A204.1 (cell line): ENCODE data around the gene VIPR2.
"Not testable (repeated sequence)": the region's sequence is repeated elsewhere in the genome, so short reads cannot be mapped to it uniquely, and the experiment has no call there.

ENCODE experiments used
- FAIRE-seq: peaks from 2 replicates; lab custom pipeline; 2012; peaks lifted over from hg19 to GRCh38; lab: Jason Lieb, UNC

Gene VIPR2

DNA sequence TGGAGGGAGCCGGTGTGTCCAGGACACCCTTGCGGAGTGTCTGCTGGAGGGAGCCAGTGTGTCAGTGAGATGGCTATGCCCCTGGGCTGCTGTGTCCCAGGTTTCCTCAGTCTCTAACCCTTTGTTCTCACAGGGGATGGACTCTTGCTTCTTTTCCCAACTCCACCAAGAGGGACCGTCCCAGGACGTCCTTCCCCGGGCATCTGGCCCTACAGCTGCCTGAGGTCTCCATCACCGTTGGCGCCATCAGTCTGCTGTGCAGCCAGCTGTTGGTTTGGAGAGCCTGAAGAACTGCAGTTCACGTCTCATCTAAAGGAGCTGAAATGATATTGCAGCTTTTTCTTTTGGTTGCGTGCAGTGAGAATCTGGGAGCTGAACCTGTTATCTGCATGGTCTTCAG, 136.2 kb downstream of the VIPR2 start:
- no peak for FAIRE-seq

DNA sequence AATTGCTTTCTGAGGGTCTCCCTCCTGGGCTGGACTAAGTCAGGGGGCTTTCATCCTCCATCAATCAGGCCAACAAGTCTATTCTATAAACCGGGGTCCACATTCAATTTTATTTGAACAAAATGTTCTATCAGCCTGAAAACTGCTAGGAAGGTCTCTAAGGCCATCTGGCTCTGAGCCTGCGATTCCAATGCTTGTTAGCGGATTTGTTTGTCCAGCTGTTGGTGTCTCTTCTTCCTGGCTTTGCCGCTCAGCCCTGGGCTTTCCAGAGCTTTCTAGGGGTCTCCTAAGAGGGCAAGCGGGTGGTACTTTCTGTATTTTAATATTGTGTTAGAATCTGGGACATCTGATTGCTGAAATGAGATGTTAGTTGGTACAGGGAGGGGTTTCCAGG, 136.7 kb downstream of the VIPR2 start:
- FAIRE-seq, result no peak

DNA sequence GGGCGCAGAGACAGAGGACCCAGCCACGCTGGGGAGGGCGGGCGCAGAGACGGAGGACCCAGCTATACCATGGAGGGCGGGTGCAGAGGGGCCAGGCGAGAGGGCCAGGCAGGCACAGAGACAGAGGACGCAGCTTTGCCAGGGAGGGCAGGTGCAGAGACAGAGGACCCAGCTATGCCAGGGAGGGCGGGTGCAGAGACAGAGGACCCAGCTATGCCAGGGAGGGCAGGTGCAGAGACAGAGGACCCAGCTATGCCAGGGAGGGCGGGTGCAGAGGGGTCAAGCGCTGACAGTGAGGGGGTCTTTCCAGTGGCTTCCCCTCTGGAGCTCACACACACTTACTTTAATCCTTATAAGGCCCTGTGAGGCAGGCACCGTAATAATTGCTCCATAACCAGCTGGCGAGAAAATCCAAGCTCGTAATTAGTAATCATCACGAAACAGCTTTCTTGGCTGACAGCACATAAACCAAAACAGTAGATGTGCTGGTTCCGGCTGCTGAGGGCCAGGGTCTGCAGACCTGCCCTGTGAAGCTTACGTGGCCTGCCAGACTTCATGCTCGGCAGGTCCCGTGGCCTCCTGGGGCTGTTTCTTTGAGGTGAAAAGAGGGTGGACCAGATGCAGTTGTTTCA, 137.2 kb downstream of the VIPR2 start:
- no peak for FAIRE-seq

DNA sequence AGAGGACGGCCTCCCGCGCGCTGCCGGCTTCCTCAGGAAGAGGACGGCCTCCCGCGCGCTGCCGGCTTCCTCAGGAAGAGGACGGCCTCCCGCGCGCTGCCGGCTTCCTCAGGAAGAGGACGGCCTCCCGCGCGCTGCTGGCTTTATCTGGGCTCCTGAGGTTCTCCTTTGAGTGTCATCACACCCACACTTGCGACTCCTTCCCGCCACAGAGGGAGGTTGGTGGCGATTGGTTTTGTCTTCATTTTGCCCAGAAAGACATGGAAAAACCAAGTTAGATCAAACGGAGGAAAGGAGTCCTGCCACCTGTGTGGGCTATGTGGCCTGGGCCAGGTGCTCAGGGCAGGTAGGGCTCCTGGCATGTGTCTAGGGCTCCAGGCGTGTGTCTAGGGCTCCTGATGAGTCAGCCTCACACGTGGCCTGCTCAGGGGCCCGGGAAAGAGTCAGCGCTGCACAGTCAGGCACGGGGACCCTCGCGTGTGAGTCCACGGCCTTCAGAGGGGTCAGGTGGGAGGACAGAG, 138.0 kb downstream of the VIPR2 start:
- FAIRE-seq, result no peak

DNA sequence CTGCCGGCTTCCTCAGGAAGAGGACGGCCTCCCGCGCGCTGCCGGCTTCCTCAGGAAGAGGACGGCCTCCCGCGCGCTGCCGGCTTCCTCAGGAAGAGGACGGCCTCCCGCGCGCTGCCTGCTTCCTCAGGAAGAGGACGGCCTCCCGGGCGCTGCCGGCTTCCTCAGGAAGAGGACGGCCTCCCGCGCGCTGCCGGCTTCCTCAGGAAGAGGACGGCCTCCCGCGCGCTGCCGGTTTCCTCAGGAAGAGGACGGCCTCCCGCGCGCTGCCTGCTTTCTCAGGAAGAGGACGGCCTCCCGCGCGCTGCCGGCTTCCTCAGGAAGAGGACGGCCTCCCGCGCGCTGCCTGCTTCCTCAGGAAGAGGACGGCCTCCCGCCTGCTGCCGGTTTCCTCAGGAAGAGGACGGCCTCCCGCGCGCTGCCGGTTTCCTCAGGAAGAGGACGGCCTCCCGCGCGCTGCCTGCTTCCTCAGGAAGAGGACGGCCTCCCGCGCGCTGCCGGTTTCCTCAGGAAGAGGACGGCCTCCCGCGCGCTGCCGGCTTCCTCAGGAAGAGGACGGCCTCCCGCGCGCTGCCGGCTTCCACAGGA, 138.6 kb downstream of the VIPR2 start:
- FAIRE-seq, result not testable (repeated sequence)

DNA sequence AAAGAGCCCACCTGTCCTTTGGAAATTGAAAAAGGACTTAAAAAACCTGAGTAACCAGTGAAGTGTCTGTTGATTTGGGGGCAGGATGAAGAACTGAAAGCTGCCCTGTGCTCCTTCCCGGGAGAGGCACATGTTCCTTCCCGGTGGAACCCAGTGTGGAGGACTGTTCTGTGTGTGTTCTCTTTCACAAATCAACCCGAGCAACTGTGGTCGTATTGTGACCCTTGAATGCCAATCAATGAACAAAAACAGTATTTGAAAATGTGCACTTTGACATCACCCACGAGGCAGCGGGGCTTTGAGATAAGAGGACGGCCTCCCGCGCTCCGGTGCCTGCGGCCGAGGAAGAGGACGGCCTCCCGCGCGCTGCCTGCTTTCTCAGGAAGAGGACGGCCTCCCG, 139.0 kb downstream of the VIPR2 start:
- FAIRE-seq, result no peak

DNA sequence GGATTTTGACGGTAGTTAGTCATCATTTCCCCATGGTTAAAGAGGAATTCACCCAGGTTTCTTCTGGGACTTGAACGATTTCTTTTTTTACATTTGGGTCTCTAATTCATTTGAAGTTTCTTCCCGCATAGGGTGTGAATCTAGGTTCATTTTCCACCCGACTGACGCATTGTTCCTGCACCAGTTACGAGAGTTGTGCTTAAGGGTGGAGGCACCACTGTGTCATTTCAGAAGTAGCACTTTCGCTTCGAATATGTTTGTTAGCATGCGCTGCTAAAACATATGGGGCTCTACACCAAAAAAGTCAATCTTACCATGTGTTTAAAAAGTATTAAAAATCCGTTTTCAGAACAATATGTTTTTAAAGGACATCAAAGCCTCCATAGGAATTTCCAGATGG, 140.3 kb downstream of the VIPR2 start:
- no peak for FAIRE-seq

DNA sequence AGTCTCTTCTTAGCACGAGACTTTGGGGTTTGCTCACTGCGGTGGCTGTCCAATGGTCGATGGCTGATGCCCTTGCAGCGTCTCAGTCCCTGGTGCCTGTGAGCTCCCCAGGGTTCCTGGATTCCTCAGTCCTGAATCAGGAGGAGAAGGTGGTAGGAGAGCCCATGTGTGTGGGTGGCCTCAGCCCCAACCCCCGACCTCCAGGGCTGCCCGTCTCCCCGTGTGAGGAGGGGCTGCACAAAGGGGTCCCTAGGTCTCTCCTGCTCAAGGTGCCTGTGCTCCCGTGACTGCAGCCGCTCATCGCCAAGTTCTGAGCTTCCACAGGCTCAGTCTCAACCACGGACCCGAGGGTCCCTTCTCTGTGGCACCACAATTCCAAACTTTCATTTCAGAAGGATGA, 142.9 kb downstream of the VIPR2 start:
- FAIRE-seq, result no peak

DNA sequence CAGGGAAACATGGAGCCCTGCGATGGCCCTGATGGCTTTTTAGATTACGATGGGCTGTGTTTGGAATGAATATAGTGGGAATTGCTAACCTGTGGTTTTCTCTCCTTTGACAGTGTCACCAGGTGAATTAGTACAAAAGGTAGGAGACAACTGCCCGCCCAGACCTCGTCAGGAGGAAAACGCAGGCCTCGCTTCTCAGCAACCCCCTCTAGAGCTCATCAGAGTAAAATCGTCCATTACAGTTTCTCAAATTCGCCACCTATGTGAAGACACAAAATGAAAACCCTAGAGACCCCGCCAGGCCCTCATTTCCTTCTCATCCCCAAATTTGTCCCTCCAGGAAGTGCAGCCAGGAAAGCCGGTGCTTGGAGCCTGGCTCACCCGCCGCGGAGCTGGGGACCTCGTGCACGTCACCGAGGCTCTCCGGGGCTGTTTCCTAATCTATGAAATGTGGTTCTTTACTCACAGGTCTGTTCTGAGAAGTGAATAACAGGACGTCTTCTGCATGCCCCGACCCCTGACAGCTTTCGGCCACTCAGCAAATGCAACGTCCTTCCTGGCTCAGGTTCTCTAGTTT, 143.7 kb downstream of the VIPR2 start:
- no peak for FAIRE-seq

DNA sequence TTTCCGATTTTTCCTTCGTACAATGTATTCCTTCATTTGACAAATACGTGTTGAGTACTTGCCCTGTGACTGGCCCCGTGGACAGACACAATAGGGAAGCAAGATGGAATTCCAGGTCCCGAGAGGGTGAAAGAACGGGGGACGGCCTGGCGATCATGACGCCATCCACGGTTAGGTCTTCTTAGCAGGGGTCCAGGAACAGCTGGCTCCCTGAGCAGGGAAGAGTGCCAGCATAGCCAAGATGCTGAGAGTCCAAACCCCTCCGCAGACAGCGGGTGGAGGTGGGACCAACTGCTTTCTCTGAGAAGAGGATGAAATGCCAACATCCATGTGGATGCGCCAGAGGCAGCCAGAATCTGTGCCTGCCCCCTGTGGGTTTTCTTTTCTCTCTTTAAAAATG, 144.6 kb downstream of the VIPR2 start:
- FAIRE-seq, result no peak

DNA sequence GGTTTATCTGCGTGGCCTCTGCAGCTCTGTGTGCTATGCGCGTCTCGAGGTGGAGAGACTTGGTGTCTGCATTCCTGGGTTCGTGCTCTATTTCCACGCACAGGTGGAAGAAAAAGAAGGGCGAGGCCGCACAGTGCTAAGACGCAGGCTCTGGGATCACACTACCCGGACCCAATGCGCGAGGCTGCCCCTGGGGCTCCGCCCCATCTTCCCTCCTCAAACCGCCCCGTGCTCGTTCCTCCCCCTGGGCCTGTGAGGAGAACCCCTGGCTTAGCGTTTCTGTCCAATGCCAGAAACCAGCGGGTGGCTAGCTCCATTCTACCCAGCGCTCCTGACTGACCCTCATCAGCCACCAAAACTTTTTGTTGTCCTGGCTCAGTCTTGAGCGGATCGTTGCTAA, 145.2 kb downstream of the VIPR2 start:
- no peak for FAIRE-seq

DNA sequence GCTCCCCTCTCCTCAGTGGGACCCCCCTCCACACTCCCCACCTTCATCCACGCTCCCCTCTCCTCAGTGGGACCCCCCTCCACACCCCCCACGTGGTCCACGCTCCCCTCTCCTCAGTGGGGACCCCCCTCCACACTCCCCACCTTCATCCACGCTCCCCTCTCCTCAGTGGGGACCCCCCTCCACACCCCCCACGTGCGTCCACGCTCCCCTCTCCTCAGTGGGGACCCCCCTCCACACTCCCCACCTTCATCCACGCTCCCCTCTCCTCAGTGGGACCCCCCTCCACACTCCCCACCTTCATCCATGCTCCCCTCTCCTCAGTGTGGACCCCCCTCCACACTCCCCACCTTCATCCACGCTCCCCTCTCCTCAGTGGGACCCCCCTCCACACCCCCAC, 146.4 kb downstream of the VIPR2 start:
- not testable (repeated sequence) for FAIRE-seq

DNA sequence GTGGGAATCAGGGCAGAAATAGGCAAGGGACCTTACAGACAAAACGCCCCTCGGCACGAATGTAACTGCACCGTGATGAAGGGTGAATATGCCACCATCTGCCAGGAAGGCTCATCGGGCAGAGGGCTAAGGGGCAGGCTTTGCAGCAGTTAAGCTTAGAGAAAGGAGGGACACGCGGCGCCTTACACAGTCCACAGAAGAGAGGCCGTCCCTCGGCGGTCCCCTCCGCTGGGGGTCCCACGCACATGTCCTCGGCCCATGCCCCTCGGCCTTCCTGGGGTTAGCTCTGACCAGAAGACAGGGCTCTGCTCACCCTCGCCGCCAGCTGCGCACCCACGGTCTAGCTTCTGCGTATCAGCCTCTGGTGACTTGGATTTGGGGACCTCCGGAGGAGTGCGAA, 147.2 kb downstream of the VIPR2 start:
- no peak for FAIRE-seq

DNA sequence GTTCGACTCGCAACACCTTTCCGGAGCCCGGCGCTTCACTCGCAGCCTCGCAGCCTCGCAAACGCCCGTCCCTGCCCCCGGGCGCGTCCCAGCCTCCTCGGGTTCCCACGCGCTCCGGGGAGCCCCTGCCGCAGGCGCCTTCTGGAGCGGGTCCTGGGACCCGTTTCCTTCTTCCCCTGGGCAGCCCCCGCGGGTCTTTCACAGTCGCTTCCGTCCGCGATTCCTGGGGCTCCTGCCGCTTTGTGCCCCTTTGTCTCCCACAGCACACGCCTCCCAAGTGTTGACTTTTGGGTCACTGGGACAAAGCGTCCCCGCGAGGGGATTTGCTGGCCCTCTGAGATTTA, 147.6 kb downstream of the VIPR2 start:
- FAIRE-seq, result no peak

DNA sequence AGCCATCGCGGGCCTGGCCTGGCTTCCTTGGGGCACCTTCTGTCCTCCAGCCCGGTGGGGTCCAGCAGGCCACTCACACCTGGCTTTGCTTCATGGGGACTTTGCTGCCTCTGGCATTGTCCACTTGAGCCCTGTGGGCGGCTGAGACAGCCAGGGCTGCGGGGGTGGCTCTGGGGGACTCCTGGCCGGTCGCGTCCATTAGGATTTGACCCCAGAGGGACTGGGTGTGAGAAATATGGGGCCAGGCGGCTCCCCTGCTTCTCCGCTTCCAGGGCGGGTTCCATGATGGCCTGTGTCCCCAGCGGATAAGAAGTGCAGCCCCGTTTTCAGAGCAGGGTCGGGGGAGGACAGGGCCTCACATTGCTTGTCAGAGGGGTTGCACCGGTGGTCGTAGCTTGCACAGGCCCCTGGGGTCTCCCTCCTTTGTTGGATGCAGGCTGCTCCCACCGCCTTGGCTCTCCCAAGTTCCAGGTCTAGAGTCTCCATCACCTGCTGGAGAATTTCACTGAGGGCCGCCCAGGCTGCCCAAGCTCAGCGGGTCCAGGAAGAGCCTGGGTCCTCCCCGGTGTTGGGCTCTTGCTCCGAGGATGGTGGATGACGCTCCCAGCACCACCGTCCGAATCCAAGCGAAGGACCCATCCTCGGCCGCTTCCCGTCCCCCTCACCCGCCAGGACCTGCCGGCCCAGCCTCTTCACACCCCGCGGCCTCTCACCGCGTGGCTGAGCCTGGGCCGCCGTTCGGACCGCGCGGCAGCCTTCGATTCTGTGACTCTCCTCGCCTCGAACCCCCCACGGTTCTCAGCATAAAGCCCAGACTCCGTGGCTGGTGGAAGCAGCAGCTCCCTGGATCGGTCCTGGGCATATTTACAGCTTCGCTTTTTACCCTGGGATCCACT, 148.2 kb downstream of the VIPR2 start:
- FAIRE-seq, result no peak

DNA sequence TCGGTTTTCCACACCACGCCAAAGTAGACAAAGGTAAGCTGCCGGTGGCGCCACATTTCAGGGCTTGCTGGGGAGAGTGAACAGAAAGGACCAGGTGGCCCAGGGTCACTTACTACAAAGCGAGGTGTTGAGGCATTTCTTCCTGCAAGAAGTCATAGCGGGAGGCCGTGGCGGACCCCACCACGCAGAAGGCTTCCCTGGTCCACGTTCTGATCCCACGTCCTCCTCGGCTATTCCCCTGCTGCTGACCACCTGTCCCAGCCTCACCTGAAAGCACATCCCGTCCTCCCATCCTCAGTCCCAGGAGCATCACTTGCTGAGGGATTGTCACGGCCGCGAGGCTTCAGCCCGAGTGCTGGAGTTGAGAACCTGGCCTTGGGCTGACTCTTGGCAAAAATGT, 149.2 kb downstream of the VIPR2 start:
- no peak for FAIRE-seq

DNA sequence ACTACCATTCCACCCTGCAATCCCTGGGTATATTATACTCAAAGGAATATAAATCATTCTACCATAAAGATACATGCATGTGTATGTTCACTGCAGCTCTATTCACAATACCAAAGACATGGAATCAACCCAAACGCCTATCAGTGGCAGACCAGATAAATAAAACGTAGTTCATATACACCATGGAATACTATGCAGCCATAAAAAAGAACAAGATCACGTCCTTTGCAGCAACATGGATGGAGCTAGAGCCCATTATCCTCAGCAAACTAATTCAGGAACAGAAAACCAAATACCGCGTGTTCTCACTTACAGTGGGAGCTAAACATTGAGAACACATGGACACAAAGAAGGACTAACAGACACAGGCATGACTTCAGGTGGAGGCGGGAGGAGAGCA, 150.0 kb downstream of the VIPR2 start:
- no peak for FAIRE-seq

DNA sequence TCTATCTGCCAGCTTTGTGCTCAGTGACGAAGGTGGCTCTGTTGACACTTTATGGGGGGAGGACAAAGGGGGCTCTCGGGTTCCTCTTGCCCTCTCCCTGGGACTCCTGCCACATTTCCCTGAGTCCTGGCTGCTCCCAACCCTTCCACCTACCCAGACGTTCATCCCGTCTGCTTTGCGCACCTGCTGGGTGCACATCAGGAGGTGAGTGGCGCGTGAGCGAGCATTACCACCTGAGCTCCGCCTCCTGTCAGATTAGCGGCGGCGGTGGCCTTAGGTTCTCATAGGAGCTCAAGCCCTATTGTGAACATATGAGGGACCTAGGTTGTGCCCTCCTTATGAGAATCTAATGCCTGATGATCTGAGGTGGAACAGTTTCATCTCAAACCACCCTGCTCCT, 151.1 kb downstream of the VIPR2 start:
- FAIRE-seq, result no peak

DNA sequence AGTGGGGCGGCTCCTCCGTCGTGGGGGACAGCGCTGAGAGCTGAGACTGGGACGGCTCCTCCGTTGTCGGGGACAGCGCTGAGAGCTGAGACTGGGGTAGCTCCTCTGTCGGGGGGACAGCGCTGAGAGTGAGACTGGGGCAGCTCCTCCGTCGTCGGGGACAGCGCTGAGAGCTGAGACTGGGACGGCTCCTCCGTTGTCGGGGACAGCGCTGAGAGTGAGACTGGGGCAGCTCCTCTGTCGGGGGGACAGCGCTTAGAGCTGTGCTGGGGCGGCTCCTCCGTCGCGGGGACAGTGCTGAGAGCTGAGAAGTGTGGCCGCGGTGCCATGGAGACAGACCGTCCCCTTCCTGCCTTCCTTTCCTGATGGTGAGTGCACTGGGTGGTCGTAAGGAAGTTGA, 151.9 kb downstream of the VIPR2 start:
- no peak for FAIRE-seq

DNA sequence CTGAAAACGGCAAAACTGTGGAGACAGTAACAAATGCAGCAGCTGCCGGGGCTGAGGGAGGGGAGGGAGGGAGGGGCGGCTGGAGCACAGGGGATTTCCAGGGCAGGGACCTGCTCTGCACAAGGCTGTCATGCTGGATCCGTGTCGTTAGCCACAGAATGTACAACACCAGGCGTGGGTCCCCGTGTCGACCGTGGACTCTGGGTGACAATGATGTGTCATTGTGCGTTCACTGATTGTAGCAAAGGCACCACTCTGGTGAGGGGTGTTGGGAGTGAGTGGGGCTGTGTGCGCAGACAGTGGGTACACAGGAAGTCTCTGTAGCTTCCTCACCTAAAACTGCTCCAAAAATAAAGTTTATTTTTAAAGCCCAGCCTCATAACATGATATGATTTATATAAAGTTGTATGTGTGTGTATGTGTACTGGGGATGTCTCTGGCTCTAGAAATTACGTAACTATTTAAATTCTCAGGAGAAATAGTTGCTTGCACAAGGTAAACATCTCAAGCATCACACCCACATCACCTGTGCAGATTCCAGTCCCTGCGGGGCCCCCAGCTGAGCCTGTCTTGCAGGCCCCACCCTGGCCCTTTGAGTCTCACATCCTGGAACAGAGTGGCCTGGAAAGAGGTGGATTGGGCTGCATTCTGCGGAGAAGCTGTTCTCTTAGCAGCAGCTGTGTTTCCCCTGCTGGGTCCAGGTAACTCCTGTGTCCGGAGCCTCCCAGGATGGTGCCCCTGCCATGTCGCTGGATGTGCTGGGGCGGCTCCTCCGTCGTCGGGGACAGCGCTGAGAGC, 152.6 kb downstream of the VIPR2 start:
- FAIRE-seq, result no peak

DNA sequence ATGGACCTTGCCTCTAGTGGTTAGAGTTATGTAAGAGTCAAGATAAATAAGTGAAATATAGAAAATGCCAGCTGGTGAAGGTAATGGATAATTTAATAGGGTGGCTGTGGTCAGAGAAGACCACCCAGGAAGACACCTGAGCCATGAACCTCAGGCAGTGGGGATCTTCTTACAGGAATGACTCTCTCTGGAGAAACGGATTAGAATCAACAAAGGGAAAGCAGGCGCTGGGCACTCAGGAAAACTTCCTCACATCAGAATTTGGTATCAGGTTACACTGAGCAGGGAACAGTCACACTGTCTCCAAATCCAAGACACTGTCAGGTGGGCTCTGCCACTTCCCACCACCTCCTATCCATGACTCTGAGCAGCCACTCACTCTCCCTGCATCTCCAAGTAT, 155.7 kb downstream of the VIPR2 start:
- FAIRE-seq, result no peak

DNA sequence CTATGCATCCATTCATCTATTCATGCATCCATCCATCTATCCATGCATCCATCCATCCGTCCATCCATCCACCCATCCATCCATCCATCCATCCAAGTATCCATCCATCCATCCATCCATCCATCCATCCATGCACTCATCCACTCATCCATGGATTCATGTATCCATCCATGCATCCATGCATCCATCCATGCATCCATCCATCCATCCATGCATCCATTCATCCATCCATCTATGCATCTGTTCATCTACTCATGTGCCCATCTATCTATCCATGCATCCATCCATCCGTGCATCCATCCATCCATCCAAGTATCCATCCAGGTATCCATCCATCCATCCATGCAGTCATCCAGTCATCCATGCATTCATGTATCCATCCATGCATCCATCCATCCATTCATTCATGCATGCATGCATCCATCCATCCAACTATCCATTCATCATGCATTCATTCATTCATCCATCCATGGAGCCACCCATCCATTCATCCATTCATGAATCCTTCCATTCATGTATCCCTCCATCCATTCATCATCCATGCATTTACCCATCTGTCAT, 156.3 kb downstream of the VIPR2 start:
- FAIRE-seq, result no peak
